Mucosa of stomach (tissue), 1 donor: ENCODE data around the gene DIP2B.

Experiments used
- H3K27me3 ChIP-seq: one replicate; pipeline ENCODE4 v1.7.0; 2013; ENCODE audit warnings: mild to moderate bottlenecking, low read length; ENCODE audit not compliant: control insufficient read depth, insufficient read depth
- H3K36me3 ChIP-seq: one replicate; pipeline ENCODE4 v1.7.0; 2013; ENCODE audit warnings: low read length; ENCODE audit not compliant: control insufficient read depth, insufficient read depth
- H3K4me1 ChIP-seq: one replicate; pipeline ENCODE4 v1.7.0; 2013; ENCODE audit warnings: mild to moderate bottlenecking, low read length; ENCODE audit not compliant: control insufficient read depth, insufficient read depth
- H3K4me3 ChIP-seq: one replicate; pipeline ENCODE4 v1.7.0; 2013; ENCODE audit warnings: low read length
- H3K9ac ChIP-seq: one replicate; pipeline ENCODE4 v1.7.0; 2013; ENCODE audit warnings: mild to moderate bottlenecking, low read length, moderate library complexity
- H3K9me3 ChIP-seq: one replicate; pipeline ENCODE4 v1.7.0; 2013; ENCODE audit warnings: mild to moderate bottlenecking, low read length, moderate library complexity; ENCODE audit not compliant: control insufficient read depth
- donor health status: Pancreatic carcinoma.

DIP2B gene

GRCh38 chr12:50787618-50788017 is 282.8 kb downstream of the DIP2B start:
- no peaks in the 10 kb centered on the region for H3K9me3 ChIP-seq
- H3K4me3 ChIP-seq = no peak overlapping the region
- H3K9ac ChIP-seq = no peak overlapping the region
- no peaks in the 10 kb centered on the region for H3K27me3 ChIP-seq
- H3K4me1 ChIP-seq = peaks cover 26% of the 10 kb centered on the region
- H3K36me3 ChIP-seq = no peaks in the 10 kb centered on the region

- no peak overlapping the region for H3K9ac ChIP-seq
- no peaks in the 10 kb centered on the region for H3K9me3 ChIP-seq
- no peak overlapping the region for H3K4me3 ChIP-seq
- no peaks in the 10 kb centered on the region for H3K27me3 ChIP-seq
- no peaks in the 10 kb centered on the region for H3K36me3 ChIP-seq
- peaks cover 26% of the 10 kb centered on the region for H3K4me1 ChIP-seq
Observed at GRCh38 chr12:50788561-50788960, 283.8 kb downstream of the DIP2B start.

GRCh38 chr12:50790081-50790480 is 285.3 kb downstream of the DIP2B start:
- no peaks in the 10 kb centered on the region for H3K27me3 ChIP-seq
- H3K36me3 ChIP-seq = no peaks in the 10 kb centered on the region
- H3K9ac ChIP-seq = no peak overlapping the region
- H3K4me1 ChIP-seq = peaks cover 26% of the 10 kb centered on the region
- no peaks in the 10 kb centered on the region for H3K9me3 ChIP-seq
- H3K4me3 ChIP-seq = no peak overlapping the region
